ENCODE measurements around the gene CHRNA3.

DNA sequence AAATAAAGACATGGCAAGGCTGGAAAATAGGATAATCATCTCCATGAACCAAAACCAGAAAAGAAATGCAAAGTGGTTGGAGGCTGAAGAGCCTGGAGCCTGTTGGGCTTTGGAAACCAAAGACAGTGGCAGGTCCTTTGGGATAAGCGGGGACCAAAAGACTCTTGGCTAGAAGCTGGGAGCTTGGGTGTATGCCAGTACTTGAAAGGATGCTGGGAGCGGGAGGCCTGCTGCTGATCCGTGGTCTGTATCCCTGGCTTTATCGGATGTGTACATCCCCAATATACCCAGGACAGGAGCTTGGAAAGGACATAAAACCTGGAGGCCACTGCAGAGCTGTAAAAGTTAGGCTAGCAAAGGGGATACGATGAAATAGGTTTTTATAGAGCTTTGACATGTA is 21.5 kb upstream of the CHRNA3 start:
- TF ChIP-seq, protein P1, sequence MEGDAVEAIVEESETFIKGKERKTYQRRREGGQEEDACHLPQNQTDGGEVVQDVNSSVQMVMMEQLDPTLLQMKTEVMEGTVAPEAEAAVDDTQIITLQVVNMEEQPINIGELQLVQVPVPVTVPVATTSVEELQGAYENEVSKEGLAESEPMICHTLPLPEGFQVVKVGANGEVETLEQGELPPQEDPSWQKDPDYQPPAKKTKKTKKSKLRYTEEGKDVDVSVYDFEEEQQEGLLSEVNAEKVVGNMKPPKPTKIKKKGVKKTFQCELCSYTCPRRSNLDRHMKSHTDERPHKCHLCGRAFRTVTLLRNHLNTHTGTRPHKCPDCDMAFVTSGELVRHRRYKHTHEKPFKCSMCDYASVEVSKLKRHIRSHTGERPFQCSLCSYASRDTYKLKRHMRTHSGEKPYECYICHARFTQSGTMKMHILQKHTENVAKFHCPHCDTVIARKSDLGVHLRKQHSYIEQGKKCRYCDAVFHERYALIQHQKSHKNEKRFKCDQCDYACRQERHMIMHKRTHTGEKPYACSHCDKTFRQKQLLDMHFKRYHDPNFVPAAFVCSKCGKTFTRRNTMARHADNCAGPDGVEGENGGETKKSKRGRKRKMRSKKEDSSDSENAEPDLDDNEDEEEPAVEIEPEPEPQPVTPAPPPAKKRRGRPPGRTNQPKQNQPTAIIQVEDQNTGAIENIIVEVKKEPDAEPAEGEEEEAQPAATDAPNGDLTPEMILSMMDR (IDR thresholded peaks at IDR 0.05), result no peak
- no peak for TF ChIP-seq POLR2A (IDR thresholded peaks at IDR 0.05)
